Liver (tissue), 9 donors: ENCODE measurements around the gene INPP4B. TPM values are rescaled to one million over a fixed set of nuclear protein-coding genes. Genes with fewer than 3 reads are reported as not detected.

Experiments used
- DNase-seq: peaks from one replicate; pipeline ENCODE4 v3.0.0-alpha.2; 2017; ENCODE audit warnings: low spot score
- H3K27ac ChIP-seq, 2 donors: one replicate each; pipeline ENCODE4 v1.7.0; 2013; ENCODE audit warnings: inconsistent platforms in 2 of 2, low read length in 2 of 2, control low read depth in 1 of 2, low read depth in 1 of 2, mild to moderate bottlenecking in 1 of 2
- H3K27me3 ChIP-seq, 4 donors: one replicate each; pipeline versions ENCODE4 v1.6.1 to v1.7.0; 2013; ENCODE audit warnings: low read length in 3 of 4, inconsistent platforms in 1 of 4, mild to moderate bottlenecking in 1 of 4, moderate library complexity in 1 of 4; ENCODE audit not compliant: control insufficient read depth in 4 of 4, insufficient read depth in 4 of 4
- H3K36me3 ChIP-seq, 4 donors: one replicate each; pipeline versions ENCODE4 v1.6.1 to v1.7.0; 2013; ENCODE audit warnings: low read length in 3 of 4, mild to moderate bottlenecking in 3 of 4, low read depth in 1 of 4, moderate library complexity in 1 of 4; ENCODE audit not compliant: control insufficient read depth in 4 of 4, insufficient read depth in 3 of 4
- H3K4me1 ChIP-seq, 4 donors: one replicate each; pipeline versions ENCODE4 v1.6.1 to v1.7.0; 2013; ENCODE audit warnings: low read length in 3 of 4, mild to moderate bottlenecking in 3 of 4, moderate library complexity in 1 of 4; ENCODE audit not compliant: control insufficient read depth in 4 of 4, insufficient read depth in 4 of 4
- H3K4me3 ChIP-seq, 3 donors: one replicate each; pipeline versions ENCODE4 v1.6.1 to v1.7.0; 2013; ENCODE audit warnings: low read length in 3 of 3, control low read depth in 1 of 3, low read depth in 1 of 3, mild to moderate bottlenecking in 1 of 3
- H3K9ac ChIP-seq, 2 donors: one replicate each; pipeline ENCODE4 v1.7.0; 2013; ENCODE audit warnings: low read length in 2 of 2, mild to moderate bottlenecking in 2 of 2, moderate library complexity in 2 of 2, control low read depth in 1 of 2, low read depth in 1 of 2
- H3K9me3 ChIP-seq, 4 donors: one replicate each; pipeline versions ENCODE4 v1.6.1 to v1.7.0; 2013; ENCODE audit warnings: low read length in 3 of 4; ENCODE audit not compliant: control insufficient read depth in 4 of 4
- CTCF ChIP-seq: fragments of 150-350 bp; IDR thresholded peaks from 2 replicates; pipeline ENCODE4 v1.5.1; 2017; ENCODE audit warnings: improper control_type of control experiment, low read depth, low read length; ENCODE audit not compliant: missing input control
- EGR1 ChIP-seq, 2 donors: IDR thresholded peaks; 2 replicates each; pipeline ENCODE4 v1.6.1; 2016 to 2018; ENCODE audit warnings: antibody characterized with exemption in 2 of 2, low read depth in 2 of 2
- FOXA1 ChIP-seq: IDR thresholded peaks from 2 replicates; pipeline ENCODE4 v1.6.1; 2016; ENCODE audit warnings: antibody characterized with exemption
- GABPA ChIP-seq, 2 donors: IDR thresholded peaks in 1 of 2; conservative IDR thresholded peaks in 1 of 2; 2 replicates each; pipeline ENCODE4 v1.6.1; 2016; ENCODE audit warnings: antibody characterized with exemption in 2 of 2, mild to moderate bottlenecking in 1 of 2, moderate library complexity in 1 of 2
- HNF4A ChIP-seq, 2 donors: conservative IDR thresholded peaks; 2 replicates each; pipeline ENCODE4 v1.6.1; 2016; ENCODE audit warnings: antibody characterized with exemption in 2 of 2, mild to moderate bottlenecking in 2 of 2
- JUND ChIP-seq, 2 donors: IDR thresholded peaks; 2 replicates each; pipeline ENCODE4 v1.6.1; 2016; ENCODE audit warnings: antibody characterized with exemption in 2 of 2
- NR2F2 ChIP-seq: IDR thresholded peaks from 2 replicates; pipeline ENCODE4 v1.6.1; 2016; ENCODE audit warnings: antibody characterized with exemption
- RAD21 ChIP-seq, 2 donors: IDR thresholded peaks; 2 replicates each; pipeline ENCODE4 v1.6.1; 2016; ENCODE audit warnings: antibody characterized with exemption in 2 of 2, mild to moderate bottlenecking in 2 of 2
- REST ChIP-seq: IDR thresholded peaks from 2 replicates; pipeline ENCODE4 v1.6.1; 2016; ENCODE audit warnings: antibody characterized with exemption, mild to moderate bottlenecking
- RXRA ChIP-seq, 2 donors: IDR thresholded peaks; 2 replicates each; pipeline ENCODE4 v1.6.1; 2017 to 2018; ENCODE audit warnings: antibody characterized with exemption in 2 of 2, mild to moderate bottlenecking in 1 of 2
- SP1 ChIP-seq: IDR thresholded peaks from 2 replicates; pipeline ENCODE4 v1.6.1; 2018; ENCODE audit warnings: antibody characterized with exemption, mild to moderate bottlenecking
- TAF1 ChIP-seq: conservative IDR thresholded peaks from 2 replicates; pipeline ENCODE4 v1.6.1; 2016; ENCODE audit warnings: antibody characterized with exemption, mild to moderate bottlenecking
- YY1 ChIP-seq: IDR thresholded peaks from 2 replicates; pipeline ENCODE4 v1.6.1; 2016; ENCODE audit warnings: antibody characterized with exemption, mild to moderate bottlenecking
- WGBS: extraction: QIAGEN DNeasy Blood & Tissue Kit; methylation state at CpG from one replicate; pipeline ENCODE4 v1.1.7; 2013; 5-methylcytosine and 5-hydroxymethylcytosine counted together
- polyA plus RNA-seq, 2 donors: library from polyadenylated mRNA; stranded (reverse) in 1 of 2; unstranded in 1 of 2; fragments of 200-250 nt in 1 of 2; fragments of >200 nt in 1 of 2; fragmentation: Nextera tagmentation in 1 of 2; extraction: Ambion mirVana in 1 of 2; gene quantifications; one replicate each; pipeline versions ENCODE4 v1.2.1 to v1.2.3, GENCODE V29; 2013 to 2015
- total RNA-seq, 2 donors: library from RNA; depleted of rRNA; stranded (reverse); fragments of >200 nt; gene quantifications; one replicate each; pipeline ENCODE4 v1.2.3, GENCODE V29; 2014
- donor health status: healthy.
- donor health status: healthy.
- donor health status: healthy.
- donor health status: healthy.
- donor health status: healthy.

The INPP4B gene
- total and polyA plus RNA-seq, 4 donors: 0.43 to 2.8 (median 1.6) TPM

GRCh38 chr4:142465526-142465925 lies 380.6 kb downstream of the INPP4B start:
- no peak for DNase-seq
- Histone ChIP-seq H3K9me3 (peaks cover 0 to 2% (median 0%) of the 10 kb centered on the region in 4 donors), H3K36me3 (no peaks in the 10 kb centered on the region), H3K4me1 (no peaks in the 10 kb centered on the region), H3K9ac (no peak overlapping the region), H3K4me3 (no peak overlapping the region), H3K27me3 (no peaks in the 10 kb centered on the region), H3K27ac (no peak overlapping the region)
- 100% methylated on average over 1 of the region's 1 CpG for WGBS
- no peak for TF ChIP-seq GABPA (IDR thresholded peaks at IDR 0.05 in 1 of 2, conservative IDR thresholded peaks at IDR 0.05 in 1 of 2)

GRCh38 chr4:142463206-142463605 lies 382.9 kb downstream of the INPP4B start:
- Histone ChIP-seq H3K36me3 (no peaks in the 10 kb centered on the region), H3K27ac (no peak overlapping the region), H3K27me3 (no peaks in the 10 kb centered on the region), H3K9ac (no peak overlapping the region), H3K4me1 (no peaks in the 10 kb centered on the region), H3K4me3 (no peak overlapping the region), H3K9me3 (peaks cover 0 to 2% (median 0%) of the 10 kb centered on the region in 4 donors)
- TF ChIP-seq SP1 (no peak), YY1 (no peak), GABPA (IDR thresholded peaks at IDR 0.05 in 1 of 2, conservative IDR thresholded peaks at IDR 0.05 in 1 of 2) (no peak), EGR1 (IDR thresholded peaks at IDR 0.05; ENCODE audit: low read depth in 2 of 2) (no peak), REST (no peak), NR2F2 (no peak), CTCF (no peak), TAF1 (no peak), FOXA1 (no peak), JUND (IDR thresholded peaks at IDR 0.05) (no peak), RAD21 (IDR thresholded peaks at IDR 0.05) (no peak), HNF4A (conservative IDR thresholded peaks at IDR 0.05) (no peak)
- DNase-seq: no peak
- WGBS: 78% methylated on average over 2 of the region's 2 CpGs

GRCh38 chr4:142452161-142452855 lies 393.8 kb downstream of the INPP4B start:
- no peak overlapping the region for H3K4me3 ChIP-seq
- H3K9ac ChIP-seq: peak overlapping the region in 1 of 2 donors; percentile 17
- no peak for DNase-seq
- H3K9me3 ChIP-seq: no peaks in the 10 kb centered on the region
- H3K27me3 ChIP-seq: no peaks in the 10 kb centered on the region
- WGBS: 78% methylated on average over 6 of the region's 6 CpGs
- no peaks in the 10 kb centered on the region for H3K4me1 ChIP-seq
- no peaks in the 10 kb centered on the region for H3K36me3 ChIP-seq
- no peak overlapping the region for H3K27ac ChIP-seq
- TF ChIP-seq RXRA (IDR thresholded peaks at IDR 0.05) (no peak), EGR1 (IDR thresholded peaks at IDR 0.05; ENCODE audit: low read depth in 2 of 2) (no peak), YY1 (no peak)
